ENCODE measurements around the gene CCDC187. TPM values are rescaled to one million over a fixed set of nuclear protein-coding genes. Genes with fewer than 3 reads are reported as not detected.
"Not testable (repeated sequence)": the region's sequence is repeated elsewhere in the genome, so short reads cannot be mapped to it uniquely, and the experiment has no call there.

Gene CCDC187
- not detected for total RNA-seq

DNA sequence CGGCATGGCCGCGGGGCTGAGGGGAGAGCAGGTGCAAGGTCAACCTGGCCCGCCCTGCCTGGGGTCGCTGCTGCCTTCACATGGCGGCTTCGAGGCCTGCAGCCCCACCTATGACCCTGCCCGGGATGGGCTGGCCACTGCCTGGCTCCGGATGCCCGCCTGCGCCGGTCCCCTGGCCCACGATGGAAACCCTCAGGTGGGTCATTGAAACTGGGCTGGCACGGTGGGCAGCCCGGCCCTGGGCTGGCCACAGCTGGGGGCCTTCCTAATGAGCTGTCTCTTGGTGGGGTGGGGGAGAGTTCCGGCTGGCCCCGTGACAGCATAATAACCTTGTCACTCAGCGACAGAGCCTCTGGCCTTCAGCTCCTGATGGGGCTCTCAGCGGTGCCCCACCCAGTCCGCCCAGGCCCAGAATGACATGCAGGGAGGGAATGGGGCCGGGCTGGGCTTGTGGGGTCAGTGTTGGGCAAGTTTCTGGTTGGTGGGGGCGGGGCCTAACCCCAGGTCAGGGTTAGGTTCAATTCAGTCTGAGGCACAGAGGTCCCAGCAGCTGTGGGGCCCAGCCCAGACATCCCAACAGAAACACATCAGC is at the start of gene CCDC187:
Gene CCDC187 (minus strand): TSS at position 270 of the 592 bp plus-strand sequence. CDS start 264 bp downstream, at position 6.
- Mint-ChIP-seq H3K9me3 (no peaks in the 10 kb centered on the region), H3K36me3 (no peaks in the 10 kb centered on the region), H3K27me3 (no peaks in the 10 kb centered on the region), H3K4me1 (ENCODE audit: low read depth in 2 of 2) (no peaks in the 10 kb centered on the region), H3K4me3 (no peak within 1 kb of the TSS), H3K27ac (no peak within 1 kb of the TSS)
- ATAC-seq (no peak), DNase-seq (ENCODE audit: low spot score) (no peak)

GRCh38 chr9:136353088-136353487 is 49.2 kb upstream of the CCDC187 start:
- Mint-ChIP-seq H3K36me3 (no peaks in the 10 kb centered on the region), H3K9me3 (no peaks in the 10 kb centered on the region), H3K27me3 (no peaks in the 10 kb centered on the region), H3K4me3 (no peak overlapping the region), H3K27ac (no peak overlapping the region), H3K4me1 (ENCODE audit: low read depth in 2 of 2) (no peaks in the 10 kb centered on the region)
- DNase-seq (ENCODE audit: low spot score) (no peak), ATAC-seq (no peak)

- Mint-ChIP-seq H3K27ac (no peak overlapping the region), H3K9me3 (no peaks in the 10 kb centered on the region), H3K27me3 (no peaks in the 10 kb centered on the region), H3K36me3 (no peaks in the 10 kb centered on the region), H3K4me1 (ENCODE audit: low read depth in 2 of 2) (no peaks in the 10 kb centered on the region), H3K4me3 (no peak overlapping the region)
- ATAC-seq (no peak), DNase-seq (ENCODE audit: low spot score) (no peak)
These were observed 48.8 kb upstream of the CCDC187 start for GRCh38 chr9:136352682-136353081.

- H3K36me3 Mint-ChIP-seq; H3K9me3 Mint-ChIP-seq; H3K27ac Mint-ChIP-seq; DNase-seq (ENCODE audit: low spot score); H3K4me3 Mint-ChIP-seq; H3K27me3 Mint-ChIP-seq; ATAC-seq; H3K4me1 Mint-ChIP-seq (ENCODE audit: low read depth in 2 of 2): not testable (repeated sequence)
These were observed 48.0 kb upstream of the CCDC187 start for GRCh38 chr9:136351868-136352267.

- H3K27me3 Mint-ChIP-seq: no peaks in the 10 kb centered on the region
- H3K36me3 Mint-ChIP-seq: no peaks in the 10 kb centered on the region
- DNase-seq (ENCODE audit: low spot score) (no peak), ATAC-seq (no peak)
- no peaks in the 10 kb centered on the region for H3K9me3 Mint-ChIP-seq
- H3K27ac Mint-ChIP-seq: no peak overlapping the region
- H3K4me1 Mint-ChIP-seq (ENCODE audit: low read depth in 2 of 2): no peaks in the 10 kb centered on the region
- no peak overlapping the region for H3K4me3 Mint-ChIP-seq
These were observed 47.4 kb upstream of the CCDC187 start for GRCh38 chr9:136351252-136351800.

DNA sequence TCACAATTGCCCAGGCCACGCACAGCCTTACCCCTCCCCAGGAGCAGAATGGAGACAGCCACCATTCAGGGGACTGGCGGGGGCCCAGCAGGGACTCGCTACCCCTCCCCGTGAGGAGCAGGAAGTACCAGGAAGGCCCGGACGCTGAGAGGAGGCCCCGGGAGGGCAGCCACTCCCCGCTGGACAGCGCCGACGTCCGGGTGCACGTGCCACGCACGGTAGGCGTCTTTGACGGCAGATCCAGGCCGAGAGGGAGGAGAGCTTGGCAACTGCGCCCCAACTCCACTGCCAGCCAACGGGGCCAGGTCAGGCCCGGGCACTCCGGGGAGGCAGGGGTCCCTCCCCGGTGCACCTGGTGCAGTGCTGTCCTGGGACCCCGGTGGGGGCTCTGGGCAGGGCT is 45.7 kb upstream of the CCDC187 start:
- ATAC-seq (no peak), DNase-seq (ENCODE audit: low spot score) (no peak)
- no peaks in the 10 kb centered on the region for H3K9me3 Mint-ChIP-seq
- no peaks in the 10 kb centered on the region for H3K4me1 Mint-ChIP-seq (ENCODE audit: low read depth in 2 of 2)
- H3K36me3 Mint-ChIP-seq: no peaks in the 10 kb centered on the region
- no peak overlapping the region for H3K27ac Mint-ChIP-seq
- no peaks in the 10 kb centered on the region for H3K27me3 Mint-ChIP-seq
- H3K4me3 Mint-ChIP-seq: no peak overlapping the region

DNA sequence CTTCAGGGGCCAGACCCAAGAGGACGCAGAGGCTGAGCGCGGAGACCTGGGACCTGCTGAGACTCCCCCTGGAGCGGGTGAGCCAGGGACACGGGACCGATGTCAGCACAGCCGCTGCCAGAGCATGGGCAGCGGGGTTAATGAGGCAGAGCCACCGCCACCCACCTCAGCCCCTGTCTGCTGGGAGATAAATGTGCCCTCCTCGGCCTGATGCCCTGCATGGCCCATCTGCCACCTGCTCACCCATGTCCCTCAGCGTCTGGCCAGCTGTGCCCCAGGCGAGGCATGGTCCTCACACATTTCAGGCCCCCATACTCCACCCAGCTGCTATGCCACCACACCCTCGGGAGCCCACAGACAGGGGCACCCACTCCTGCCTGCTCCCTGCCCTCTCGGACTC is 44.8 kb upstream of the CCDC187 start:
- no peaks in the 10 kb centered on the region for H3K36me3 Mint-ChIP-seq
- no peak for ATAC-seq

DNA sequence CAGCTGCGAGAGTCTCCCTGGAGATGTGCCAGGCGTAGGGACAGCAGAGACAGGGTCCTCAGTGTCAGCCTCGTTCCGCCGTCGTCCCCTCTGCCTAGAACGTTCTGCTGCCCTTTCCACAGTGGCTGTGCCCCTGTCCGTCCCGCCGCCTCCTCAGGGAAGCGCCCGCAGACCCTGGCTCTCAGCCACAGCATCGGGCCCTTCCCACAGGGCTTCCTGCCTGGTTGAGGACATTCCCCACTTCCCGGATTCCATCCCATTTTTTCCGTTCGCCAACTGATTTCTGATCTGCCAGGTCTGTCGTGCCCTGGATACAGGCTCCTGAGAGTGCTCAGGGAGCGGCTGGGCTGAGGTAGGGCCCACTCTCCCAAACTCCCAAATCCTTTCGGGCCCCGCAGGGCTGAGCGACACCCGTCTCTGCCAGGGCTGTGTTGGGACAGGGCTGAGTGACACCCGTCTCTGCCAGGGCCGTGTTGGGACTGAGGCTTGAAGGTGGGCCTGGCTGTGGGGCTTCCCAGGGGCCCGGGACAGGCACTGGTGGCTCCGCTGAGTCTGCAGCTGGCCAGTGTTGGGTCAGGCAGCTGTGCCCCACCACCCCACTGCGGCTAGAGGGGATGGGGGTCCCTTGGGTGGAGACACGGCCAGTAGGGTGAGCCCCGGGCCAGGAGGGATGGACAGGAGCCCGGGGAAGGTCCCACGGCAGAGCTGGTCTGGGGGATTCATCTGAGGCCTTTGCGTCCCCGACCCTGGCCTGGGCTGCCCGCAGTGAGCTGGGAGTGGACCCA is 43.8 kb upstream of the CCDC187 start:
- no peaks in the 10 kb centered on the region for H3K9me3 Mint-ChIP-seq
- H3K27me3 Mint-ChIP-seq: no peaks in the 10 kb centered on the region
- ATAC-seq: no peak
- DNase-seq (ENCODE audit: low spot score): no peak
- H3K27ac Mint-ChIP-seq: no peak overlapping the region
- H3K4me3 Mint-ChIP-seq: no peak overlapping the region
- no peaks in the 10 kb centered on the region for H3K36me3 Mint-ChIP-seq
- H3K4me1 Mint-ChIP-seq (ENCODE audit: low read depth in 2 of 2): no peaks in the 10 kb centered on the region

More for the DNA sequence above, 44.8 kb upstream of the CCDC187 start:
- Mint-ChIP-seq H3K4me1 (ENCODE audit: low read depth in 2 of 2) (no peaks in the 10 kb centered on the region), H3K27ac (no peak overlapping the region), H3K27me3 (no peaks in the 10 kb centered on the region), H3K4me3 (no peak overlapping the region), H3K9me3 (no peaks in the 10 kb centered on the region)
- DNase-seq (ENCODE audit: low spot score): no peak

DNA sequence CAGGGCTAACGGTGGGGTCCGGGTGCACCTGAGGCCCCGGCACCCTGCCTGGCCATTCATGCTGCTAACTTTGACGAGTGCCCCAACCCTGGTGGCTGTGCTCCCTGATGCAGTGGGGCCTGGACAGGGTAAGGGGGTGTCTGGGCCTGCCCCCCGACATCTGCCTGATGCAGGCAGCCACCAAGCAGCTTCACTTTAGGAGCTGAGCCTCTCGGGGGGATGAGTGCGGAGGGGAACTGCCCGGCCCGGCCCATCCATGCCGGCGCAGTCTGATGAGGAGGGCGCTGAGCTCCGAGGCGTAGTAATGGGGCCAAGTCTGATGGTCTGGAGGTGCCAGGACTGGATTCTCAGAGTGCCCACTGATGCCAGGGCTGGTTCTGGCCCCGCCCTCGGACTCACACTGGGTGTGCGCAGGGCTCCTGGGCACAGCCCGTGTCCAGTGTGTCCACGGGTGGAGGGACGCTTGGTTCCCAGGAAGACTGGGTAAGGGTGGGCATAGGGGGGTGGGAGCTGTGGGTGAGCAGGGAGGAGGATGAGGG is 43.1 kb upstream of the CCDC187 start:
- H3K4me3 Mint-ChIP-seq: no peak overlapping the region
- DNase-seq (ENCODE audit: low spot score) (no peak), ATAC-seq (no peak)
- no peaks in the 10 kb centered on the region for H3K27me3 Mint-ChIP-seq
- no peaks in the 10 kb centered on the region for H3K36me3 Mint-ChIP-seq
- no peaks in the 10 kb centered on the region for H3K4me1 Mint-ChIP-seq (ENCODE audit: low read depth in 2 of 2)
- no peaks in the 10 kb centered on the region for H3K9me3 Mint-ChIP-seq
- H3K27ac Mint-ChIP-seq: no peak overlapping the region

- Mint-ChIP-seq H3K36me3 (no peaks in the 10 kb centered on the region), H3K4me1 (ENCODE audit: low read depth in 2 of 2) (no peaks in the 10 kb centered on the region), H3K4me3 (no peak overlapping the region), H3K27me3 (no peaks in the 10 kb centered on the region), H3K9me3 (no peaks in the 10 kb centered on the region), H3K27ac (no peak overlapping the region)
- DNase-seq (ENCODE audit: low spot score) (no peak), ATAC-seq (no peak)
These were observed 42.2 kb upstream of the CCDC187 start for GRCh38 chr9:136346157-136346481.

GRCh38 chr9:136345281-136346156 is 41.6 kb upstream of the CCDC187 start:
- ATAC-seq (no peak), DNase-seq (ENCODE audit: low spot score) (no peak)
- no peaks in the 10 kb centered on the region for H3K27me3 Mint-ChIP-seq
- H3K4me1 Mint-ChIP-seq (ENCODE audit: low read depth in 2 of 2): no peaks in the 10 kb centered on the region
- no peak overlapping the region for H3K4me3 Mint-ChIP-seq
- no peaks in the 10 kb centered on the region for H3K36me3 Mint-ChIP-seq
- no peaks in the 10 kb centered on the region for H3K9me3 Mint-ChIP-seq
- no peak overlapping the region for H3K27ac Mint-ChIP-seq

GRCh38 chr9:136344544-136345280 is 40.8 kb upstream of the CCDC187 start:
- no peaks in the 10 kb centered on the region for H3K27me3 Mint-ChIP-seq
- no peak overlapping the region for H3K4me3 Mint-ChIP-seq
- no peaks in the 10 kb centered on the region for H3K9me3 Mint-ChIP-seq
- ATAC-seq (no peak), DNase-seq (ENCODE audit: low spot score) (no peak)
- no peak overlapping the region for H3K27ac Mint-ChIP-seq
- H3K4me1 Mint-ChIP-seq (ENCODE audit: low read depth in 2 of 2): no peaks in the 10 kb centered on the region
- no peaks in the 10 kb centered on the region for H3K36me3 Mint-ChIP-seq

DNA sequence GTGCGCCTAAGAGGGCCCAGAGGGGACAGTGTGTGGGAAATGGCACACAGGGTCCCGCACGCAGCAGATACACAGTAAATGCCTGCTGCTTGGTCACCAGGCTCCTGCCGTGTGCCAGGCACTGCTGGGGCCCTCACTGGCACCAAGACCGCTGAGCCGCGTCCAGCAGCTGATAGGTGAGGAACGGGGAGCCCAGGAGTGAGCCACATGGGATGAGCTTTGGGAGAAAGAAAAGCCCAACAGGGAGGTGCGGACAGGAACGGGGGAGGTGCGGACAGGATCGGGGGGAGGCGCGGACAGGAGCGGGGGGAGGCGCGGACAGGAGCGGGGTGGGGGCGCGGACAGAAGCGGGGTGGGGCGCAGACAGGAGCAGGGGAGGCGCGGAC is 40.0 kb upstream of the CCDC187 start:
- Mint-ChIP-seq H3K36me3 (no peaks in the 10 kb centered on the region), H3K9me3 (no peaks in the 10 kb centered on the region), H3K4me1 (ENCODE audit: low read depth in 2 of 2) (no peaks in the 10 kb centered on the region), H3K27me3 (no peaks in the 10 kb centered on the region), H3K4me3 (no peak overlapping the region), H3K27ac (no peak overlapping the region)
- DNase-seq (ENCODE audit: low spot score): no peak
- no peak for ATAC-seq
